GM12878 (cell line): ENCODE data around the gene WWOX. TPM values are rescaled to one million over a fixed set of nuclear protein-coding genes. Genes with fewer than 3 reads are reported as not detected.

Experiments used
- ATAC-seq: fragments of 200-7000 bp; cut with Tn5 transposase; 3 replicates; pipeline ENCODE4 v1.9.1; 2020; ENCODE audit warnings: mild to moderate bottlenecking, moderate library complexity
- BruUV-seq: library from RNA; stranded (reverse); fragments of 400-500 nt; replicated peaks from 2 replicates; lab custom pipeline; 2021; lab: Mats Ljungman, UMichigan
- CTCF ChIA-PET: fragments of 300-600 bp; sonication (Branson Sonifier 250); formaldehyde crosslinking; extraction: SDS; loops from one replicate; lab custom pipeline; 2021; ENCODE audit warnings: inconsistent platforms; lab: Yijun Ruan, JAX
- POLR2A ChIA-PET: fragments of 350-600 bp; formaldehyde crosslinking; extraction: SDS; loops from one replicate; lab custom pipeline; 2021; ENCODE audit warnings: inconsistent platforms; lab: Charles Lee
- RAD21 ChIA-PET: fragments of 300-600 bp; sonication (Branson Sonifier 250); formaldehyde crosslinking; loops from one replicate; lab custom pipeline; 2023; ENCODE audit warnings: antibody characterized with exemption; ENCODE audit not compliant: unreplicated experiment; lab: Charles Lee
- SMC1A ChIA-PET: fragments of 300-600 bp; sonication (Branson Sonifier 250); formaldehyde crosslinking; loops from one replicate; lab custom pipeline; 2023; ENCODE audit not compliant: unreplicated experiment, uncharacterized antibody; lab: Charles Lee
- DNase-seq: peaks from one replicate; pipeline ENCODE4 v3.0.0-alpha.2; 2011; ENCODE audit warnings: low read depth, low spot score
- FAIRE-seq: peaks from 3 replicates; lab custom pipeline; 2011; peaks lifted over from hg19 to GRCh38; lab: Jason Lieb, UNC
- H2AFZ ChIP-seq: 2 replicates; pipeline ENCODE4 v1.6.0; 2011; ENCODE audit warnings: low read depth, low read length, control low read depth; ENCODE audit not compliant: control insufficient read depth
- H3K27ac ChIP-seq: 2 replicates; pipeline ENCODE4 v1.5.1; 2011; ENCODE audit warnings: control low read depth; ENCODE audit not compliant: control insufficient read depth, insufficient read depth
- H3K27me3 ChIP-seq, 2 experiments: replicated peaks in 1 of 2; 2 replicates each; pipeline versions ENCODE4 v1.6.0 to v1.6.1; 2011; ENCODE audit warnings: low read length in 1 of 2; ENCODE audit not compliant: control insufficient read depth in 2 of 2, insufficient read depth in 2 of 2
- H3K36me3 ChIP-seq, 2 experiments: 2 replicates each; pipeline ENCODE4 v1.5.1; 2011; ENCODE audit warnings: low read length in 1 of 2; ENCODE audit not compliant: control insufficient read depth in 2 of 2, insufficient read depth in 2 of 2
- H3K4me1 ChIP-seq: 2 replicates; pipeline ENCODE4 v1.6.1; 2011; ENCODE audit warnings: mild to moderate bottlenecking, low read length, moderate library complexity, mixed read lengths; ENCODE audit not compliant: control insufficient read depth, insufficient read depth
- H3K4me2 ChIP-seq: 2 replicates; pipeline ENCODE4 v1.6.0; 2011; ENCODE audit warnings: control low read depth; ENCODE audit not compliant: control insufficient read depth, insufficient read depth
- H3K4me3 ChIP-seq: fragments of 200-600 bp; sonication (generic); 2 replicates; pipeline ENCODE4 v1.5.1; 2016
- H3K79me2 ChIP-seq: 2 replicates; pipeline ENCODE4 v1.6.0; 2011; ENCODE audit warnings: low read length; ENCODE audit not compliant: control insufficient read depth, insufficient read depth
- H3K9ac ChIP-seq: 2 replicates; pipeline ENCODE4 v1.8.0; 2011; ENCODE audit warnings: low read length, control low read depth, mixed read lengths; ENCODE audit not compliant: control insufficient read depth, insufficient read depth
- H3K9me3 ChIP-seq: replicated peaks from 3 replicates; pipeline ENCODE4 v1.5.1; 2011; ENCODE audit warnings: mild to moderate bottlenecking, low read length; ENCODE audit not compliant: control insufficient read depth, insufficient read depth
- H4K20me1 ChIP-seq: 2 replicates; pipeline ENCODE4 v1.6.0; 2011; ENCODE audit not compliant: control insufficient read depth, insufficient read depth
- BCL11A ChIP-seq: IDR thresholded peaks from 2 replicates; pipeline ENCODE4 v1.6.1; 2011; ENCODE audit warnings: low read depth, low read length
- BMI1 ChIP-seq: fragments of 450-650 bp; IDR thresholded peaks from 2 replicates; pipeline ENCODE4 v1.6.1; 2016; ENCODE audit warnings: mild to moderate bottlenecking, moderate library complexity, borderline replicate concordance
- BRCA1 ChIP-seq: IDR thresholded peaks from 2 replicates; pipeline ENCODE4 v1.6.1; 2011; ENCODE audit warnings: low read depth, low read length, improper control_type of control experiment
- E2F4 ChIP-seq: IDR thresholded peaks from 2 replicates; pipeline ENCODE4 v1.6.1; 2012; ENCODE audit warnings: low read depth, low read length, improper control_type of control experiment
- IKZF1 ChIP-seq: fragments of 450-650 bp; conservative IDR thresholded peaks from 2 replicates; pipeline ENCODE4 v1.6.1; 2017; ENCODE audit warnings: antibody characterized with exemption, mild to moderate bottlenecking
- NRF1 ChIP-seq: conservative IDR thresholded peaks from 2 replicates; pipeline ENCODE4 v1.6.1; 2011; ENCODE audit warnings: mild to moderate bottlenecking, low read depth, low read length, improper control_type of control experiment
- SMAD1 ChIP-seq: fragments of 450-650 bp; IDR thresholded peaks from 2 replicates; pipeline ENCODE4 v1.6.1; 2018; ENCODE audit warnings: mild to moderate bottlenecking, low read depth; ENCODE audit not compliant: partially characterized antibody
- ZZZ3 ChIP-seq: IDR thresholded peaks from 2 replicates; pipeline ENCODE4 v1.6.1; 2011; ENCODE audit warnings: low read depth; ENCODE audit not compliant: control insufficient read depth, insufficient read length
- WGBS: methylation state at CpG from one replicate; pipeline ENCODE4 v1.1.6; 2016; ENCODE audit warnings: low lambda C conversion rate; ENCODE audit not compliant: insufficient replicate concordance, insufficient coverage; ENCODE audit errors: missing lambda C conversion rate; 5-methylcytosine and 5-hydroxymethylcytosine counted together
- in situ Hi-C: fragments of 300-500 bp; cut with MboI; formaldehyde crosslinking; loops from 9 replicates; pipeline ENCODE4 v1.14.3; 2018; ENCODE audit warnings: mixed read lengths
- intact Hi-C: fragments of 100-400 bp; cut with micrococcal nuclease; formaldehyde crosslinking; loops from one replicate; pipeline ENCODE4 v1.14.2; 2022; ENCODE audit not compliant: unreplicated experiment
- polyA plus RNA-seq, 11 experiments: library from polyadenylated mRNA; depleted of rRNA in 4 of 11; unstranded in 6 of 11; stranded (reverse) in 5 of 11; fragments of >200 nt; fragmentation: Nextera tagmentation in 4 of 11; fragmentation: Illumina TruSeq in 1 of 11; extraction: Ambion mirVana in 4 of 11; extraction: Trizol in 1 of 11; gene quantifications; 1 replicate in 1 of 11; 2 replicates in 10 of 11; pipeline versions ENCODE4 v1.2.1 to v1.2.3, GENCODE V29; 2011 to 2016; ENCODE audit warnings: inconsistent platforms in 2 of 11, missing spikeins in 2 of 11, low read depth in 1 of 11
- total RNA-seq, 4 experiments: library from RNA; depleted of rRNA in 3 of 4; stranded (reverse); fragments of >200 nt in 3 of 4; fragmentation: Illumina TruSeq in 1 of 4; extraction: Trizol in 1 of 4; gene quantifications; 2 replicates each; pipeline versions ENCODE4 v1.2.1 to v1.2.3, GENCODE V29; 2013 to 2021

WWOX gene
- total and polyA plus RNA-seq, 10 of the 15 experiments (the other 5 are each of a cell fraction or from before 2014, with no cell fraction given), result 2.8 to 24.4 (median 17.8) TPM

- ATAC-seq (no peak), FAIRE-seq (no peak), DNase-seq (no peak)
- no peak overlapping the region for H2AFZ ChIP-seq
- TF ChIP-seq BRCA1 (no peak), NRF1 (no peak), SMAD1 (no peak)
- no peak overlapping the region for H3K9ac ChIP-seq
- ChIA-PET SMC1A (no interaction called here), RAD21 (no interaction called here), CTCF (no interaction called here), POLR2A (no interaction called here)
- H3K27me3 ChIP-seq, result no peaks in the 10 kb centered on the region
- H4K20me1 ChIP-seq, result no peaks in the 10 kb centered on the region
- H3K79me2 ChIP-seq, result no peaks in the 10 kb centered on the region
- H3K27ac ChIP-seq, result no peak overlapping the region
- WGBS, result 85% methylated on average over 5 of the region's 5 CpGs
- BruUV-seq, result no TSS peak
- no peak overlapping the region for H3K4me3 ChIP-seq
- intact Hi-C loops (no loop called here), in situ Hi-C loops (no loop called here)
- H3K4me1 ChIP-seq, result no peaks in the 10 kb centered on the region
- H3K4me2 ChIP-seq, result no peak overlapping the region
- H3K36me3 ChIP-seq, result no peaks in the 10 kb centered on the region
- no peaks in the 10 kb centered on the region for H3K9me3 ChIP-seq
Observed at GRCh38 chr16:78252757-78253156, 153.3 kb downstream of the WWOX start.

GRCh38 chr16:78254841-78255240, 155.4 kb downstream of the WWOX start:
- DNase-seq (no peak), FAIRE-seq (no peak), ATAC-seq (no peak)
- Histone ChIP-seq H3K4me3 (no peak overlapping the region), H3K4me1 (no peaks in the 10 kb centered on the region), H3K9me3 (no peaks in the 10 kb centered on the region), H4K20me1 (no peaks in the 10 kb centered on the region), H3K9ac (no peak overlapping the region), H3K4me2 (no peak overlapping the region), H2AFZ (no peak overlapping the region), H3K27me3 (no peaks in the 10 kb centered on the region), H3K36me3 (no peaks in the 10 kb centered on the region), H3K79me2 (no peaks in the 10 kb centered on the region), H3K27ac (no peak overlapping the region)
- ChIA-PET SMC1A (no interaction called here), CTCF (no interaction called here), RAD21 (no interaction called here), POLR2A (no interaction called here)
- TF ChIP-seq ZZZ3, result no peak
- no peak for TF ChIP-seq BMI1
- no peak for TF ChIP-seq IKZF1
- TF ChIP-seq BCL11A, result no peak
- TF ChIP-seq E2F4, result no peak
- in situ Hi-C loops, result no loop called here
- intact Hi-C loops, result no loop called here
- BruUV-seq, result no TSS peak
- WGBS, result 52% methylated on average over 1 of the region's 1 CpG
